ENCODE data around the gene MTMR12. TPM values are rescaled to one million over a fixed set of nuclear protein-coding genes. Genes with fewer than 3 reads are reported as not detected.
A peak's percentile ranks its signal among the peaks of the same experiment; 100 is the strongest.

MTMR12 gene
- total and polyA plus RNA-seq, 2 of the 13 experiments (the other 11 are each of a cell fraction or from before 2014, with no cell fraction given) = 23.4 to 36.6 TPM

GRCh38 chr5:32233696-32234447 is 78.9 kb downstream of the MTMR12 start:
- Histone ChIP-seq H4K20me1 (ENCODE audit: insufficient read depth, low read length) (no peaks in the 10 kb centered on the region), H3K79me2 (ENCODE audit: insufficient read depth, low read length) (peaks cover 3% of the 10 kb centered on the region), H3K36me3 (replicated peaks in 1 of 2; ENCODE audit: control insufficient read depth in 1 of 2, insufficient read depth in 2 of 2, low read length in 2 of 2) (peaks cover 14 to 55% of the 10 kb centered on the region in 2 experiments), H3K9me3 (ENCODE audit: low read length) (no peaks in the 10 kb centered on the region), H3K4me1 (ENCODE audit: insufficient read depth, low read length) (peaks cover 56% of the 10 kb centered on the region), H3K4me3 (replicated peaks in 1 of 3; ENCODE audit: insufficient read depth in 1 of 3, low read depth in 2 of 3, low read length in 3 of 3) (peak overlapping the region; percentile 2 to 55 (median 10); a peak in 5 of 6 replicates), H3K27me3 (ENCODE audit: control insufficient read depth in 1 of 2, insufficient read depth in 2 of 2, low read length in 2 of 2) (no peaks in the 10 kb centered on the region), H2AFZ (ENCODE audit: low read length) (no peak overlapping the region), H3K4me2 (ENCODE audit: low read depth, low read length) (peak overlapping the region; percentile 89), H3K9ac (ENCODE audit: insufficient read depth, low read depth, low read length) (peak overlapping the region; percentile 78), H3K27ac (ENCODE audit: extremely low read length, insufficient read depth, low read length) (peak overlapping the region; percentile 97)
- intact Hi-C loops (cut with micrococcal nuclease; ENCODE audit: unreplicated experiment) = loop anchor here (1.0 to 2.0 kb wide), 4 partner anchors 41 to 97 kb away; partner anchors contain the start of gene MTMR12
- in situ Hi-C loops (cut with HindIII; ENCODE audit: extremely low pct_ligation_motif_present, low pct_unique_long_range_greater_than_20kb) = no loop called here
- ChIA-PET POLR2A (interaction anchor here (0.7 to 4.6 kb wide), 24 partner anchors 9 to 298 kb away, joined by 3 to 78 read pairs (median 5); partner anchors contain the start of genes GOLPH3, MTMR12 and ZFR), CTCF (ENCODE audit: low intra/inter-chr PET ratio, low total read pairs) (interaction anchor here (1.4 to 2.8 kb wide), 2 partner anchors 86 to 95 kb away, joined by 3 to 19 read pairs; no protein-coding TSS in a partner anchor)
- 2% methylated on average over 10 of the region's 10 CpGs for WGBS (ENCODE audit: low lambda C conversion rate)
- FAIRE-seq = peak; percentile 100
- BruUV-seq (replicated peaks) = TSS peak; percentile 88
- DNase-seq (ENCODE audit: low spot score) = peak; percentile 100
- ATAC-seq = peak; percentile 98
- TF ChIP-seq ZNF292 (CRISPR knock-in tag; IDR thresholded peaks at IDR 0.05; ENCODE audit: borderline replicate concordance, low read depth) (peak; percentile 97; the same call in 1 of the 2 replicates), CC2D1A (CRISPR knock-in tag; IDR thresholded peaks at IDR 0.05) (0 out of 2 replicates have a peak, but pooled peaks have one; percentile 62), U2AF2 (IDR thresholded peaks at IDR 0.05; ENCODE audit: low read depth, low read length) (no peak), DPF2 (CRISPR knock-in tag; IDR thresholded peaks at IDR 0.05; ENCODE audit: borderline replicate concordance, low read depth) (peak; percentile 97; the same call in 1 of the 2 replicates), ZNF691 (CRISPR knock-in tag; IDR thresholded peaks at IDR 0.05; ENCODE audit: borderline replicate concordance, low read depth) (peak; percentile 29; the same call in 1 of the 2 replicates), ZNF235 (CRISPR knock-in tag; IDR thresholded peaks at IDR 0.05; ENCODE audit: borderline replicate concordance) (no peak), ZNF256 (CRISPR knock-in tag; conservative IDR thresholded peaks at IDR 0.05) (no peak; the same call in 1 of the 2 replicates), EED (CRISPR knock-in tag; IDR thresholded peaks at IDR 0.05) (no peak), POLR2A (IDR thresholded peaks at IDR 0.05; ENCODE audit: insufficient read depth in 1 of 2, low read depth in 2 of 2, low read length in 2 of 2) (peak; percentile 69 to 86), PITX1 (CRISPR knock-in tag; IDR thresholded peaks at IDR 0.05) (peak; percentile 93), GZF1 (CRISPR knock-in tag; IDR thresholded peaks at IDR 0.05) (0 out of 2 replicates have a peak, but pooled peaks have one; percentile 67), EP300 (IDR thresholded peaks at IDR 0.05; ENCODE audit: low read depth in 2 of 2, low read length in 2 of 2) (peak; percentile 71 to 95), EP300 (CRISPR knock-in tag; IDR thresholded peaks at IDR 0.05; ENCODE audit: borderline replicate concordance) (peak; percentile 96), ZNF251 (CRISPR knock-in tag; IDR thresholded peaks at IDR 0.05) (no peak), ZNF639 (CRISPR knock-in tag; conservative IDR thresholded peaks at IDR 0.05) (peak; percentile 76; the same call in 1 of the 2 replicates), TBP (CRISPR knock-in tag; IDR thresholded peaks at IDR 0.05) (no peak), DNMT3B (CRISPR knock-in tag; conservative IDR thresholded peaks at IDR 0.05) (no peak), ZNF556 (CRISPR knock-in tag; IDR thresholded peaks at IDR 0.05; ENCODE audit: borderline replicate concordance) (peak; percentile 24; the same call in 1 of the 2 replicates), SRSF4 (IDR thresholded peaks at IDR 0.05; ENCODE audit: low read depth, low read length, poor library complexity, severe bottlenecking) (no peak), ZNF367 (CRISPR knock-in tag; IDR thresholded peaks at IDR 0.05; ENCODE audit: borderline replicate concordance) (no peak), ZNF263 (CRISPR knock-in tag; IDR thresholded peaks at IDR 0.05) (no peak; the same call in 1 of the 2 replicates), ZBTB8A (CRISPR knock-in tag; IDR thresholded peaks at IDR 0.05; ENCODE audit: borderline replicate concordance, low read depth) (no peak), NR2F1 (CRISPR knock-in tag; IDR thresholded peaks at IDR 0.05) (peak; percentile 62 to 74)

All from HepG2 (cell line).